Parathyroid adenoma (tissue), 2 donors: Measurements from ENCODE around the gene GAPDH.
"Not testable (repeated sequence)": the region's sequence is repeated elsewhere in the genome, so short reads cannot be mapped to it uniquely, and the experiment has no call there.

ENCODE experiments used
- H2AFZ ChIP-seq: fragments of 300-600 bp; sonication (generic); one replicate; pipeline ENCODE4 v1.7.0; 2017; ENCODE audit warnings: antibody characterized with exemption, mild to moderate bottlenecking
- H3K27ac ChIP-seq: fragments of 300-600 bp; sonication (generic); one replicate; pipeline ENCODE4 v1.7.0; 2017
- H3K27me3 ChIP-seq: fragments of 300-600 bp; sonication (generic); one replicate; pipeline ENCODE4 v1.7.0; 2017; ENCODE audit warnings: low read length; ENCODE audit not compliant: control insufficient read depth, insufficient read depth
- H3K36me3 ChIP-seq: fragments of 300-600 bp; sonication (generic); one replicate; pipeline ENCODE4 v1.7.0; 2017; ENCODE audit warnings: low read length; ENCODE audit not compliant: control insufficient read depth, insufficient read depth
- H3K4me1 ChIP-seq: fragments of 300-600 bp; sonication (generic); one replicate; pipeline ENCODE4 v1.7.0; 2017; ENCODE audit warnings: control low read depth
- H3K4me2 ChIP-seq: fragments of 300-600 bp; sonication (generic); one replicate; pipeline ENCODE4 v1.7.0; 2017; ENCODE audit warnings: low read length
- H3K4me3 ChIP-seq: fragments of 300-600 bp; sonication (generic); one replicate; pipeline ENCODE4 v1.7.0; 2017; ENCODE audit warnings: low read depth, low read length
- H3K79me2 ChIP-seq: fragments of 300-600 bp; sonication (generic); one replicate; pipeline ENCODE4 v1.7.0; 2017; ENCODE audit warnings: control low read depth
- H3K9ac ChIP-seq: fragments of 300-600 bp; sonication (generic); one replicate; pipeline ENCODE4 v1.7.0; 2017; ENCODE audit warnings: mild to moderate bottlenecking
- H3K9me3 ChIP-seq: fragments of 300-600 bp; sonication (generic); one replicate; pipeline ENCODE4 v1.7.0; 2017; ENCODE audit warnings: low read length; ENCODE audit not compliant: control insufficient read depth
- CTCF ChIP-seq: fragments of 300-600 bp; sonication (generic); IDR thresholded peaks from one replicate; pipeline ENCODE4 v1.7.0; 2017; ENCODE audit warnings: antibody characterized with exemption, mild to moderate bottlenecking
- donor health status: primary hyperparathyroidism.

Gene GAPDH

GRCh38 chr12:6493497-6494257, 40.6 kb upstream of the GAPDH start, which contains the start of gene NCAPD2:
Gene NCAPD2, plus strand, starts transcription at chr12:6494102. Its CDS starts 997 bp downstream, at chr12:6495099.
- Histone ChIP-seq H3K79me2 (peaks cover 27% of the 10 kb centered on the region), H2AFZ (peak within 1 kb of the TSS; percentile 99), H3K27ac (peak within 1 kb of the TSS; percentile 95), H3K9me3 (no peaks in the 10 kb centered on the region), H3K27me3 (no peaks in the 10 kb centered on the region), H3K4me1 (peaks cover 11% of the 10 kb centered on the region), H3K4me2 (peak within 1 kb of the TSS; percentile 94), H3K4me3 (peak within 1 kb of the TSS; percentile 94), H3K9ac (peak within 1 kb of the TSS; percentile 33), H3K36me3 (no peaks in the 10 kb centered on the region)
- TF ChIP-seq CTCF = peak; percentile 54

DNA sequence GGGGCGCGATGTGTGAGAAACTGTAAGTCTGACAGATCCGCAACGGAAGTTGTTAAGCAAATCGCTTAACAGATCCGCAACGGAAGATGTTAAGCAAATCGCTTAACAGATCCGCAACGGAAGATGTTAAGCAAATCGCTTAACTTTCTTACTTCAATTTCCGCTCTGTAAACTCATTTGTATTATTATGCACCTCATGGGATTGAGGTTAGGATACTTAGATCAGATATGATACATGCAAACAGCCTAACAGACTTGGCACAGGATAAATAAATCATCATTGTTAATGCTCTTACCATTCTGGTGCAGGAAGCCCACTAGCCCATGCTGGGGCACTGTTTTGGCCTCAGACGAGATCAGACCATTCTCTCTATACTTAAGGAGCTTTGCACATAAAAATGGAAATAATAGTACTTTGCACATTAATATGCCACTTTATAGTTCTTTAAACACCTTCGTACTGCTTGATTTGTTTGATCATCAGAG, 40.0 kb upstream of the GAPDH start:
- H3K27me3 ChIP-seq = no peaks in the 10 kb centered on the region
- peak overlapping the region; percentile 94 for H3K4me3 ChIP-seq
- no peaks in the 10 kb centered on the region for H3K9me3 ChIP-seq
- peaks cover 11% of the 10 kb centered on the region for H3K4me1 ChIP-seq
- peak overlapping the region; percentile 72 for H2AFZ ChIP-seq
- no peak for TF ChIP-seq CTCF
- no peak overlapping the region for H3K9ac ChIP-seq
- H3K36me3 ChIP-seq = no peaks in the 10 kb centered on the region
- H3K4me2 ChIP-seq = peak overlapping the region; percentile 79
- H3K27ac ChIP-seq = peak overlapping the region; percentile 95
- H3K79me2 ChIP-seq = peaks cover 27% of the 10 kb centered on the region

- H2AFZ ChIP-seq = no peak overlapping the region
- no peak overlapping the region for H3K27ac ChIP-seq
- TF ChIP-seq CTCF = no peak
- no peak overlapping the region for H3K9ac ChIP-seq
- H3K36me3 ChIP-seq = no peaks in the 10 kb centered on the region
- H3K4me3 ChIP-seq = peak overlapping the region; percentile 94
- H3K4me2 ChIP-seq = peak overlapping the region; percentile 79
- no peaks in the 10 kb centered on the region for H3K27me3 ChIP-seq
- no peaks in the 10 kb centered on the region for H3K9me3 ChIP-seq
- peaks cover 11% of the 10 kb centered on the region for H3K4me1 ChIP-seq
- H3K79me2 ChIP-seq = peaks cover 30% of the 10 kb centered on the region
These were observed 39.3 kb upstream of the GAPDH start for GRCh38 chr12:6494968-6495367.

DNA sequence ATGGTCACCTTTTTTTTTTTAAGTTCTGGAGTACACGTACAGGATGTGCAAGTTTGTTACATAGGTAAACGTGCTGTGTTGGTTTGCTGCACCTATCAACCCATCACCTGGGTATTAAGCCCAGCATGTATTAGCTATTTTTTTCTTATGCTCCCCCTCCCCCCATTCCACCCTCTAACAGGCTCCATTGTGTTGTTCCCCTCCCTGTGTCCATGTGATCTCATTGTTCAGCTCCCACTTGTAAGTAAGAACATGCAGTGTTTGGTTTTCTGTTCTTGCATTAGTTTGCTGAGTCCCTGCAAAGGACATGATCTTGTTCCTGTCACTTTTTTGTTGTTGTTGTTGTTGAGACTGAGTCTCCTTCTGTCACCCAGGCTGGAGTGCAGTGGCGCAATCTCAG, 37.0 kb upstream of the GAPDH start:
- H3K9ac ChIP-seq, H3K4me3 ChIP-seq, H3K27me3 ChIP-seq, H3K36me3 ChIP-seq, H3K27ac ChIP-seq, H2AFZ ChIP-seq, H3K4me2 ChIP-seq, H3K9me3 ChIP-seq: not testable (repeated sequence)
- Histone ChIP-seq H3K4me1 (peaks cover 11% of the 10 kb centered on the region), H3K79me2 (peaks cover 30% of the 10 kb centered on the region)

- Histone ChIP-seq H3K9ac (no peak overlapping the region), H3K36me3 (no peaks in the 10 kb centered on the region), H3K4me1 (no peaks in the 10 kb centered on the region), H3K27ac (no peak overlapping the region), H3K9me3 (no peaks in the 10 kb centered on the region), H3K4me3 (no peak overlapping the region), H2AFZ (no peak overlapping the region), H3K4me2 (no peak overlapping the region), H3K79me2 (peaks cover 24% of the 10 kb centered on the region), H3K27me3 (no peaks in the 10 kb centered on the region)
- no peak for TF ChIP-seq CTCF
These were observed 33.9 kb upstream of the GAPDH start for GRCh38 chr12:6500466-6500865.
